Measurements from ENCODE around the gene KCNK5. TPM values are rescaled to one million over a fixed set of nuclear protein-coding genes. Genes with fewer than 3 reads are reported as not detected.
A peak's percentile ranks its signal among the peaks of the same experiment; 100 is the strongest.

KCNK5 gene
- total and polyA plus RNA-seq, 2 of the 8 experiments (the other 6 are each of a cell fraction or from before 2014, with no cell fraction given), result 20.9 to 44.3 TPM

DNA sequence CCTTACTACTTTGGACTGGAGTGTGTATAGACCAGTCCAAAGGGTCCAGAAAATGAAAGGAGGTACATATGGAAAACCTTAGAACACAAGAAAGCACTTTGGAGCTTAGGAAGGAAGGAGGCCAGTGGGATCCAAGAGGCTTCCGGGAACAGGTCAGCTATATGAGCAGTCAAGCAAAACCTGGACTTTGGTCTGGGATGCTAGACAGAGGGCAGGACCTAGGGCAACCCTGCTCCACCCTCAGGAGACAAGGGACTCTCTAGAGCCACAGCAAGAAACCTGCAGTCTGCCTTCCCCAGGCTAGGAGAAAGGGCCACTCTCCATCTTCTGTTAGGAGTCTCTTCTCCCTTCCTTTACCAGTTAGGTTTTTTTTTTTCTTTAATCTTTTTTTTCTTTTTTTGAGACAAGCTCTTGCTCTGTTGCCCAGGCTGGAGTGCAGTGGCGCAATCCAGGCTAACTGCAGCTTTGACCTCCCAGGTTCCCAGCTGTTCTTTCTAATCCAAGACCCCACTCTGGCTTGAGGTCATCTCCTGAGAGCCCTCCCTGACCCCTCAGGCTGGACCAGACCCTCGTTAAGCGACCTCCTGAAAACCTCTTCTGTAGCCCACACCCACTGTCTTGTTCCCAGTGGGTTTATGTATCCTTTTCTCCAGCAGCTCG is 4.6 kb downstream of the KCNK5 start:
- FAIRE-seq (no peak), DNase-seq (ENCODE audit: low read depth in 1 of 2, low spot score in 2 of 2) (no peak)
- Histone ChIP-seq H4K8ac (ENCODE audit: extremely low read depth, insufficient read depth, low read length) (no peak overlapping the region), H3K9ac (replicated peaks in 1 of 4; ENCODE audit: extremely low read depth in 1 of 4, low read depth in 3 of 4, low read length in 3 of 4) (no peak overlapping the region), H2BK12ac (ENCODE audit: low read depth, low read length) (peak overlapping the region; percentile 18; the same call in 1 of the 2 replicates), H3K18ac (ENCODE audit: extremely low read depth, low read length) (no peak overlapping the region), H2BK5ac (ENCODE audit: low read depth, low read length) (0 out of 2 replicates have a peak overlapping the region, but pooled peaks have one; percentile 1), H2BK20ac (ENCODE audit: low read length) (no peak overlapping the region), H3K4me2 (ENCODE audit: insufficient read depth in 1 of 2, low read depth in 2 of 2, low read length in 2 of 2) (peak overlapping the region; percentile 4 to 83; a peak in 1 of 4 replicates), H2BK15ac (ENCODE audit: low read length) (no peak overlapping the region), H3K27me3 (replicated peaks in 1 of 4; ENCODE audit: control insufficient read depth in 3 of 4, extremely low read depth in 1 of 4, insufficient read depth in 3 of 4, low read length in 3 of 4) (no peaks in the 10 kb centered on the region; a peak in 1 of 7 replicates), H2AFZ (ENCODE audit: low read length) (no peak overlapping the region), H4K5ac (ENCODE audit: insufficient read length, low read depth, low read length) (no peak overlapping the region), H3K4me1 (replicated peaks in 1 of 4; ENCODE audit: control insufficient read depth in 3 of 4, insufficient read depth in 4 of 4, low read length in 3 of 4) (peaks cover 13 to 41% (median 23%) of the 10 kb centered on the region in 4 experiments), H3K79me2 (ENCODE audit: control insufficient read depth in 1 of 2, insufficient read depth in 2 of 2, low read length in 2 of 2) (peaks cover 45 to 93% of the 10 kb centered on the region in 2 experiments), H3K23ac (ENCODE audit: insufficient read length) (no peak overlapping the region), H3K56ac (replicated peaks; ENCODE audit: insufficient read length, low read depth, low read length) (no peak overlapping the region), H3K27ac (ENCODE audit: low read depth, low read length) (no peak overlapping the region), H4K91ac (replicated peaks; ENCODE audit: insufficient read length, low read length) (no peak overlapping the region), H3K14ac (ENCODE audit: insufficient read length) (no peak overlapping the region), H3K36me3 (ENCODE audit: control insufficient read depth in 2 of 4, insufficient read depth in 4 of 4, low read length in 3 of 4) (peaks cover 0 to 5% (median 0%) of the 10 kb centered on the region in 4 experiments; a peak in 4 of 8 replicates), H3K4me3 (ENCODE audit: extremely low read depth in 1 of 4, insufficient read depth in 2 of 4, low read depth in 3 of 4, low read length in 4 of 4) (no peak overlapping the region), H3K4ac (replicated peaks; ENCODE audit: insufficient read length, low read depth, low read length) (peak overlapping the region; percentile 22), H2BK120ac (replicated peaks; ENCODE audit: low read depth, low read length) (no peak overlapping the region), H3K79me1 (ENCODE audit: low read depth, low read length) (peaks cover 19% of the 10 kb centered on the region), H3K23me2 (ENCODE audit: low read depth, low read length) (peaks cover 19% of the 10 kb centered on the region), H2AK5ac (ENCODE audit: low read depth, low read length) (no peak overlapping the region), H3K9me3 (ENCODE audit: insufficient read depth in 2 of 2, low read depth in 1 of 2, low read length in 1 of 2) (no peaks in the 10 kb centered on the region), H4K20me1 (replicated peaks in 1 of 2; ENCODE audit: control insufficient read depth in 1 of 2, insufficient read depth in 2 of 2, low read length in 2 of 2) (peaks cover 39 to 59% of the 10 kb centered on the region in 2 experiments)
- POLR2A ChIA-PET (ENCODE audit: partially characterized antibody), result interaction anchor here (0.9 to 2.3 kb wide), 4 partner anchors 17 to 35 kb away, joined by 3 to 9 read pairs (median 4); no protein-coding TSS in a partner anchor
- CTCF ChIA-PET (ENCODE audit: partially characterized antibody), result interaction anchor here (0.6 to 72.8 kb wide), 7 partner anchors 20 to 72 kb away, joined by 3 to 1738 read pairs (median 4); partner anchors contain the start of gene KCNK17
- 96% methylated on average over 5 of the region's 5 CpGs; no CpG with 5 or more reads in 1 of the 2 experiments for WGBS, 2 experiments (ENCODE audit: extremely low coverage in 1 of 2, insufficient coverage in 1 of 2, insufficient read length in 1 of 2, insufficient replicate concordance in 2 of 2, low coverage in 1 of 2, low lambda C conversion rate in 2 of 2, missing lambda C conversion rate in 1 of 2)
- no peak for TF ChIP-seq RNF2 (IDR thresholded peaks at IDR 0.05; ENCODE audit: borderline replicate concordance, low read depth, low read length, missing control alignments, poor library complexity, severe bottlenecking)
- TF ChIP-seq TBP (IDR thresholded peaks at IDR 0.05; ENCODE audit: low read depth, low read length), result no peak
- no peak for TF ChIP-seq RBBP5 (IDR thresholded peaks at IDR 0.05; ENCODE audit: borderline replicate concordance, low read depth, low read length)
- TF ChIP-seq FOSL1 (IDR thresholded peaks at IDR 0.05; ENCODE audit: insufficient read depth, low read depth, low read length), result no peak
- no peak for TF ChIP-seq POU5F1 (IDR thresholded peaks at IDR 0.05; ENCODE audit: low read depth, low read length)
- TF ChIP-seq CTBP2 (IDR thresholded peaks at IDR 0.05; ENCODE audit: borderline replicate concordance, insufficient read depth, insufficient read length, low read length), result no peak
- no peak for TF ChIP-seq JUN (IDR thresholded peaks at IDR 0.05; ENCODE audit: low read depth, low read length)
- TF ChIP-seq, protein P1, sequence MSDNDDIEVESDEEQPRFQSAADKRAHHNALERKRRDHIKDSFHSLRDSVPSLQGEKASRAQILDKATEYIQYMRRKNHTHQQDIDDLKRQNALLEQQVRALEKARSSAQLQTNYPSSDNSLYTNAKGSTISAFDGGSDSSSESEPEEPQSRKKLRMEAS (IDR thresholded peaks at IDR 0.05), result no peak
- TF ChIP-seq BACH1 (IDR thresholded peaks at IDR 0.05; ENCODE audit: low read length), result no peak
- no peak for TF ChIP-seq CREB1 (IDR thresholded peaks at IDR 0.05)
- no peak for TF ChIP-seq RAD21 (IDR thresholded peaks at IDR 0.05 in 1 of 2, conservative IDR thresholded peaks at IDR 0.05 in 1 of 2; ENCODE audit: low read depth in 2 of 2, low read length in 2 of 2)
